GM23338 (cell line): ENCODE data around the gene ABCC5. TPM values are rescaled to one million over a fixed set of nuclear protein-coding genes. Genes with fewer than 3 reads are reported as not detected.

Experiments
- ATAC-seq: fragments of 200-7000 bp; cut with Tn5 transposase; 3 replicates; pipeline ENCODE4 v1.9.1; 2020
- DNase-seq: peaks from one replicate; pipeline ENCODE4 v3.0.0-alpha.2; 2015; ENCODE audit warnings: low spot score
- H2AFZ ChIP-seq: fragments of 200-600 bp; sonication (generic); 2 replicates; pipeline ENCODE4 v1.8.0; 2016; ENCODE audit warnings: antibody characterized with exemption, mild to moderate bottlenecking, moderate library complexity
- H3F3A ChIP-seq: fragments of 200-600 bp; sonication (generic); replicated peaks from 2 replicates; pipeline ENCODE4 v1.8.0; 2017; ENCODE audit warnings: antibody characterized with exemption, mixed run types, low read depth
- H3K27ac ChIP-seq: fragments of 200-600 bp; sonication (generic); 2 replicates; pipeline ENCODE4 v1.6.1; 2016; ENCODE audit warnings: low read depth
- H3K27me3 ChIP-seq: fragments of 200-600 bp; sonication (generic); 2 replicates; pipeline ENCODE4 v1.8.0; 2016; ENCODE audit warnings: mild to moderate bottlenecking, mixed run types, moderate library complexity; ENCODE audit not compliant: insufficient read depth
- H3K36me3 ChIP-seq: fragments of 200-600 bp; sonication (generic); 2 replicates; pipeline ENCODE4 v1.8.0; 2016; ENCODE audit warnings: mild to moderate bottlenecking; ENCODE audit not compliant: insufficient read depth
- H3K4me1 ChIP-seq: fragments of 200-600 bp; sonication (generic); 2 replicates; pipeline ENCODE4 v1.8.0; 2016; ENCODE audit warnings: mild to moderate bottlenecking, moderate library complexity; ENCODE audit not compliant: insufficient read depth
- H3K4me2 ChIP-seq: fragments of 200-600 bp; sonication (generic); 2 replicates; pipeline ENCODE4 v1.7.1; 2017; ENCODE audit warnings: mixed run types
- H3K4me3 ChIP-seq: fragments of 200-600 bp; sonication (generic); 2 replicates; pipeline ENCODE4 v1.6.1; 2016; ENCODE audit warnings: mixed run types
- H3K79me2 ChIP-seq: fragments of 200-600 bp; sonication (generic); replicated peaks from 2 replicates; pipeline ENCODE4 v1.8.0; 2017; ENCODE audit warnings: mild to moderate bottlenecking; ENCODE audit not compliant: insufficient read depth
- H3K9me2 ChIP-seq: fragments of 200-600 bp; sonication (generic); 2 replicates; pipeline ENCODE4 v1.8.0; 2017; ENCODE audit not compliant: insufficient read depth
- H4K20me1 ChIP-seq: fragments of 200-600 bp; sonication (generic); replicated peaks from 2 replicates; pipeline ENCODE4 v1.8.0; 2017; ENCODE audit warnings: mild to moderate bottlenecking; ENCODE audit not compliant: insufficient read depth
- H3K27ac Mint-ChIP-seq: 2 replicates; pipeline ENCODE4 v1.8.0; 2020; ENCODE audit warnings: inconsistent platforms, mild to moderate bottlenecking, moderate library complexity, mixed read lengths
- H3K27me3 Mint-ChIP-seq: 3 replicates; pipeline ENCODE4 v1.8.0; 2022; ENCODE audit warnings: low read depth, mild to moderate bottlenecking, moderate library complexity, mixed read lengths, inconsistent platforms; ENCODE audit not compliant: insufficient read depth, poor library complexity
- H3K36me3 Mint-ChIP-seq: 3 replicates; pipeline ENCODE4 v1.8.0; 2021; ENCODE audit warnings: low read depth, mild to moderate bottlenecking, inconsistent platforms, moderate library complexity, mixed read lengths
- H3K4me1 Mint-ChIP-seq: 3 replicates; pipeline ENCODE4 v1.8.0; 2020; ENCODE audit warnings: mild to moderate bottlenecking, inconsistent platforms, mixed read lengths
- H3K4me3 Mint-ChIP-seq: 3 replicates; pipeline ENCODE4 v1.8.0; 2021; ENCODE audit warnings: moderate library complexity, mild to moderate bottlenecking, inconsistent platforms, mixed read lengths
- H3K9me3 Mint-ChIP-seq: 3 replicates; pipeline ENCODE4 v1.8.0; 2020; ENCODE audit warnings: moderate library complexity, mild to moderate bottlenecking, inconsistent platforms, mixed read lengths
- CREB1 ChIP-seq: fragments of 250-450 bp; sonication (Bioruptor Pico); IDR thresholded peaks from 2 replicates; pipeline ENCODE4 v1.5.0; 2020; ENCODE audit warnings: low read depth, mild to moderate bottlenecking, moderate library complexity
- CTCF ChIP-seq, 2 experiments: fragments of 200-600 bp in 1 of 2; sonication (generic) in 1 of 2; conservative IDR thresholded peaks; 2 replicates each; pipeline versions ENCODE4 v1.5.1 to v1.6.1; 2016 to 2017; ENCODE audit warnings: antibody characterized with exemption in 2 of 2, low read depth in 2 of 2, mild to moderate bottlenecking in 2 of 2, moderate library complexity in 1 of 2
- ETS1 ChIP-seq: IDR thresholded peaks from 2 replicates; pipeline ENCODE4 v1.6.1; 2016; ENCODE audit warnings: antibody characterized with exemption
- EZH2phosphoT487 ChIP-seq: fragments of 200-600 bp; sonication (generic); IDR thresholded peaks from one replicate; pipeline ENCODE4 v1.8.1; 2018; ENCODE audit warnings: antibody characterized with exemption; ENCODE audit not compliant: unreplicated experiment
- JUNB ChIP-seq: IDR thresholded peaks from one replicate; pipeline ENCODE4 v1.6.1; 2016; ENCODE audit warnings: antibody characterized with exemption; ENCODE audit not compliant: unreplicated experiment
- NANOG ChIP-seq: IDR thresholded peaks from 2 replicates; pipeline ENCODE4 v1.6.1; 2016; ENCODE audit warnings: antibody characterized with exemption, borderline replicate concordance
- POLR2AphosphoS5 ChIP-seq: IDR thresholded peaks from 2 replicates; pipeline ENCODE4 v1.6.1; 2016; ENCODE audit warnings: antibody characterized with exemption, low read depth
- REST ChIP-seq: IDR thresholded peaks from one replicate; pipeline ENCODE4 v1.6.1; 2018; ENCODE audit warnings: antibody characterized with exemption; ENCODE audit not compliant: unreplicated experiment
- ZNF114 ChIP-seq: fragments of 250-450 bp; sonication (Bioruptor Pico); IDR thresholded peaks from 2 replicates; pipeline ENCODE4 v1.5.0; 2020; ENCODE audit warnings: mild to moderate bottlenecking, moderate library complexity
- ZNF331 ChIP-seq: fragments of 250-450 bp; sonication (Bioruptor Pico); IDR thresholded peaks from 2 replicates; pipeline ENCODE4 v1.5.0; 2020; ENCODE audit warnings: low read depth, mild to moderate bottlenecking, moderate library complexity
- polyA plus RNA-seq: library from polyadenylated mRNA; unstranded; fragments of >200 nt; fragmentation: Nextera tagmentation; extraction: Ambion mirVana; gene quantifications from 2 replicates; pipeline ENCODE4 v1.2.1, GENCODE V29; 2016
- total RNA-seq: library from RNA; depleted of rRNA; stranded (reverse); fragments of >200 nt; shearing (Covaris generic); gene quantifications from 2 replicates; pipeline ENCODE4 v1.2.3, GENCODE V29; 2014
- TF ChIP-seq, protein P1 (sequence below): fragments of 250-450 bp; sonication (Bioruptor Pico); IDR thresholded peaks from 2 replicates; pipeline ENCODE4 v1.5.0; 2020; ENCODE audit warnings: mild to moderate bottlenecking, moderate library complexity

Gene ABCC5
- total and polyA plus RNA-seq, 2 experiments from 2014 or later: 14.0 to 39.9 TPM

- H3K27ac ChIP-seq: no peak overlapping the region
These were observed 143.8 kb downstream of the ABCC5 start for GRCh38 chr3:183873914-183874313.

More at GRCh38 chr3:183873914-183874313, 143.8 kb downstream of the ABCC5 start:
- Mint-ChIP-seq H3K27me3 (peaks cover 2% of the 10 kb centered on the region), H3K9me3 (no peaks in the 10 kb centered on the region; the same call in 1 of the 3 replicates), H3K4me3 (no peak overlapping the region), H3K4me1 (peaks cover 10% of the 10 kb centered on the region; the same call in 2 of the 3 replicates), H3K36me3 (no peaks in the 10 kb centered on the region; the same call in 2 of the 3 replicates), H3K27ac (no peak overlapping the region)
- Histone ChIP-seq H3K27me3 (no peaks in the 10 kb centered on the region), H4K20me1 (peaks cover 58% of the 10 kb centered on the region), H3F3A (no peaks in the 10 kb centered on the region), H3K36me3 (no peaks in the 10 kb centered on the region; the same call in 1 of the 2 replicates), H3K79me2 (peaks cover 97% of the 10 kb centered on the region), H3K4me2 (no peak overlapping the region), H2AFZ (no peak overlapping the region), H3K4me3 (no peak overlapping the region), H3K9me2 (no peaks in the 10 kb centered on the region), H3K4me1 (peaks cover 4% of the 10 kb centered on the region; the same call in 1 of the 2 replicates)
- ATAC-seq: no peak
- TF ChIP-seq REST (no peak), CREB1 (CRISPR knock-in tag) (no peak), POLR2AphosphoS5 (no peak), ZNF331 (CRISPR knock-in tag) (no peak), EZH2phosphoT487 (no peak), ZNF114 (CRISPR knock-in tag) (no peak), ETS1 (no peak), NANOG (no peak), JUNB (no peak), CTCF (conservative IDR thresholded peaks at IDR 0.05; ENCODE audit: low read depth in 2 of 2) (no peak)
- TF ChIP-seq, protein P1, sequence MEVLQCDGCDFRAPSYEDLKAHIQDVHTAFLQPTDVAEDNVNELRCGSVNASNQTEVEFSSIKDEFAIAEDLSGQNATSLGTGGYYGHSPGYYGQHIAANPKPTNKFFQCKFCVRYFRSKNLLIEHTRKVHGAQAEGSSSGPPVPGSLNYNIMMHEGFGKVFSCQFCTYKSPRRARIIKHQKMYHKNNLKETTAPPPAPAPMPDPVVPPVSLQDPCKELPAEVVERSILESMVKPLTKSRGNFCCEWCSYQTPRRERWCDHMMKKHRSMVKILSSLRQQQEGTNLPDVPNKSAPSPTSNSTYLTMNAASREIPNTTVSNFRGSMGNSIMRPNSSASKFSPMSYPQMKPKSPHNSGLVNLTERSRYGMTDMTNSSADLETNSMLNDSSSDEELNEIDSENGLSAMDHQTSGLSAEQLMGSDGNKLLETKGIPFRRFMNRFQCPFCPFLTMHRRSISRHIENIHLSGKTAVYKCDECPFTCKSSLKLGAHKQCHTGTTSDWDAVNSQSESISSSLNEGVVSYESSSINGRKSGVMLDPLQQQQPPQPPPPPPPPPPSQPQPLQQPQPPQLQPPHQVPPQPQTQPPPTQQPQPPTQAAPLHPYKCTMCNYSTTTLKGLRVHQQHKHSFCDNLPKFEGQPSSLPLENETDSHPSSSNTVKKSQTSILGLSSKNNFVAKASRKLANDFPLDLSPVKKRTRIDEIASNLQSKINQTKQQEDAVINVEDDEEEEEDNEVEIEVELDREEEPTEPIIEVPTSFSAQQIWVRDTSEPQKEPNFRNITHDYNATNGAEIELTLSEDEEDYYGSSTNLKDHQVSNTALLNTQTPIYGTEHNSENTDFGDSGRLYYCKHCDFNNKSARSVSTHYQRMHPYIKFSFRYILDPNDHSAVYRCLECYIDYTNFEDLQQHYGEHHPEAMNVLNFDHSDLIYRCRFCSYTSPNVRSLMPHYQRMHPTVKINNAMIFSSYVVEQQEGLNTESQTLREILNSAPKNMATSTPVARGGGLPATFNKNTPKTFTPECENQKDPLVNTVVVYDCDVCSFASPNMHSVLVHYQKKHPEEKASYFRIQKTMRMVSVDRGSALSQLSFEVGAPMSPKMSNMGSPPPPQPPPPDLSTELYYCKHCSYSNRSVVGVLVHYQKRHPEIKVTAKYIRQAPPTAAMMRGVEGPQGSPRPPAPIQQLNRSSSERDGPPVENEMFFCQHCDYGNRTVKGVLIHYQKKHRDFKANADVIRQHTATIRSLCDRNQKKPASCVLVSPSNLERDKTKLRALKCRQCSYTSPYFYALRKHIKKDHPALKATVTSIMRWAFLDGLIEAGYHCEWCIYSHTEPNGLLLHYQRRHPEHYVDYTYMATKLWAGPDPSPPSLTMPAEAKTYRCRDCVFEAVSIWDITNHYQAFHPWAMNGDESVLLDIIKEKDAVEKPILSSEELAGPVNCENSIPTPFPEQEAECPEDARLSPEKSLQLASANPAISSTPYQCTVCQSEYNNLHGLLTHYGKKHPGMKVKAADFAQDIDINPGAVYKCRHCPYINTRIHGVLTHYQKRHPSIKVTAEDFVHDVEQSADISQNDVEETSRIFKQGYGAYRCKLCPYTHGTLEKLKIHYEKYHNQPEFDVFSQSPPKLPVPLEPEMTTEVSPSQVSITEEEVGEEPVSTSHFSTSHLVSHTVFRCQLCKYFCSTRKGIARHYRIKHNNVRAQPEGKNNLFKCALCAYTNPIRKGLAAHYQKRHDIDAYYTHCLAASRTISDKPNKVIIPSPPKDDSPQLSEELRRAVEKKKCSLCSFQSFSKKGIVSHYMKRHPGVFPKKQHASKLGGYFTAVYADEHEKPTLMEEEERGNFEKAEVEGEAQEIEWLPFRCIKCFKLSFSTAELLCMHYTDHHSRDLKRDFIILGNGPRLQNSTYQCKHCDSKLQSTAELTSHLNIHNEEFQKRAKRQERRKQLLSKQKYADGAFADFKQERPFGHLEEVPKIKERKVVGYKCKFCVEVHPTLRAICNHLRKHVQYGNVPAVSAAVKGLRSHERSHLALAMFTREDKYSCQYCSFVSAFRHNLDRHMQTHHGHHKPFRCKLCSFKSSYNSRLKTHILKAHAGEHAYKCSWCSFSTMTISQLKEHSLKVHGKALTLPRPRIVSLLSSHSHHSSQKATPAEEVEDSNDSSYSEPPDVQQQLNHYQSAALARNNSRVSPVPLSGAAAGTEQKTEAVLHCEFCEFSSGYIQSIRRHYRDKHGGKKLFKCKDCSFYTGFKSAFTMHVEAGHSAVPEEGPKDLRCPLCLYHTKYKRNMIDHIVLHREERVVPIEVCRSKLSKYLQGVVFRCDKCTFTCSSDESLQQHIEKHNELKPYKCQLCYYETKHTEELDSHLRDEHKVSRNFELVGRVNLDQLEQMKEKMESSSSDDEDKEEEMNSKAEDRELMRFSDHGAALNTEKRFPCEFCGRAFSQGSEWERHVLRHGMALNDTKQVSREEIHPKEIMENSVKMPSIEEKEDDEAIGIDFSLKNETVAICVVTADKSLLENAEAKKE (CRISPR knock-in tag): no peak
- no peak for DNase-seq
